Breast epithelium (tissue), 4 donors: ENCODE measurements around the gene ACAT2. TPM values are rescaled to one million over a fixed set of nuclear protein-coding genes. Genes with fewer than 3 reads are reported as not detected.

Experiments
- DNase-seq, 2 donors: peaks; one replicate each; pipeline ENCODE4 v3.0.0-alpha.2; 2019; ENCODE audit warnings: low spot score in 2 of 2
- H3K27ac ChIP-seq, 2 donors: fragments of 200-600 bp; sonication (generic) in 1 of 2; one replicate each; pipeline ENCODE4 v1.5.1; 2016 to 2019; ENCODE audit warnings: mild to moderate bottlenecking in 1 of 2
- H3K27me3 ChIP-seq, 2 donors: fragments of 200-600 bp; sonication (generic) in 1 of 2; one replicate each; pipeline versions ENCODE4 v1.5.1 to v1.6.0; 2017 to 2019; ENCODE audit warnings: control low read depth in 1 of 2, mild to moderate bottlenecking in 1 of 2
- H3K36me3 ChIP-seq: fragments of 200-600 bp; one replicate; pipeline ENCODE4 v1.5.1; 2019
- H3K4me1 ChIP-seq, 2 donors: fragments of 200-600 bp; sonication (generic); one replicate each; pipeline ENCODE4 v1.5.1; 2016 to 2019; ENCODE audit warnings: control low read depth in 1 of 2
- H3K4me3 ChIP-seq, 3 donors: fragments of 200-600 bp; sonication (generic); 1 replicate in 2 of 3; 2 replicates in 1 of 3; pipeline ENCODE4 v1.5.1; 2016 to 2019; ENCODE audit warnings: mild to moderate bottlenecking in 3 of 3, moderate library complexity in 2 of 3
- H3K9me3 ChIP-seq, 2 donors: fragments of 200-600 bp; sonication (generic) in 1 of 2; one replicate each; pipeline ENCODE4 v1.5.1; 2016 to 2019; ENCODE audit warnings: control low read depth in 1 of 2
- POLR2A ChIP-seq: fragments of 450-650 bp; IDR thresholded peaks from one replicate; pipeline ENCODE4 v1.6.1; 2016; ENCODE audit warnings: antibody characterized with exemption, mild to moderate bottlenecking, moderate library complexity
- POLR2AphosphoS5 ChIP-seq, 3 donors: sonication (generic); formaldehyde crosslinking; IDR thresholded peaks; one replicate each; pipeline ENCODE4 v1.6.1; 2017; ENCODE audit warnings: antibody characterized with exemption in 3 of 3
- intact Hi-C: fragments of 100-400 bp; cut with DNase I; formaldehyde crosslinking; loops from one replicate; pipeline ENCODE4 v1.15.1; 2023; ENCODE audit warnings: low total_unique reads
- total RNA-seq, 3 donors: library from RNA; depleted of rRNA; stranded (reverse); fragments of >200 nt; gene quantifications; one replicate each; pipeline ENCODE4 v1.1.0, GENCODE V29; 2016
- TF ChIP-seq, protein P1 (sequence below), 3 donors: fragments of 450-650 bp; IDR thresholded peaks; one replicate each; pipeline ENCODE4 v1.5.1; 2016 to 2017; ENCODE audit warnings: antibody characterized with exemption in 3 of 3, mild to moderate bottlenecking in 3 of 3, moderate library complexity in 3 of 3

ACAT2 gene
- total RNA-seq, 3 donors from 2014 or later, result 9.4 to 10.5 (median 10.1) TPM

DNA sequence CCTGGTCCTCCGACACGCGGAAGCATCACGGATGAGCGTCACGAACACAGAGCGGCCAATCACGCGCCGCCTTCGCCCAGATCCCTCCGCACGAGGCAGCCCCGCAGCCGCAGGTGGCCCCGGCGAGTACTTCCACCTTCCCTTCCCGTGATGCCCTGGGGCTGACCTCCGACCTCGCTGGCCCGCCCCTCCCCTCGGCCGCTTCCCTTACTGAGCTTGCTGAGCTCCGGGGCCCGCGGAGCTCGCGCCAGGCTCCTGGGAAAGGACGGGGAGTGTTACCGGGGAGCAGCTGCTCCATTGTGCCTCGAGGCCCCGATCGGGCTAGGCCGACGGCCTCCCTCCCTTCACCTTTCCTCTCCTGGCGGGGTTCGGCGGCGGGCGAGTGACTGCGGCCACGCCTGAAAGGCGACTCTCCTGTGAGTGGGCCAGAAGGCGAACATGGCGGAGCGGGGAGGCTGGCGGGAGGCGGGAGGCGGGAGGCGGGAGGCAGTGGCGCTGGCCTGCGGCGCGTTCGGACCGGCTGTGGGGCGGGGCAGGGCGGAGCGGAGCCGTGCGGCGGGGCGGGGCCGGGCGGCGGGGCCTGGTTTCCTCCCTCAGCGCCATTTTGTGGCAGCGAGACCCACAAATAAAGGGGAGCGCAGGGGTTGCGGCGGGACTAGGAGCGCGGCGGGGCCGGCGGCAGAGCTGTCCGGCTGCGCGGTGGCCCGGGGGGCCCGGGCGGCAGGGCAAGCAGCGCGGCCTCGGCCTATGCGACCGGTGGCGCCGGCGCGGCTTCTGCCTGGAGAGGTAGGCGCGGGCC is 34.7 kb upstream of the ACAT2 start, which contains the start of gene WTAP:
Gene WTAP (plus strand): TSS at position 589 of the 799 bp plus-strand sequence. CDS start 8,760 bp downstream, outside the sequence.
- H3K4me1 ChIP-seq, result peaks cover 0 to 4% of the 10 kb centered on the region in 2 donors
- H3K4me3 ChIP-seq, result peak within 1 kb of the TSS; percentile 88 to 96 (median 93)
- intact Hi-C loops, result loop anchor here (2.0 kb wide), 2 partner anchors 34 to 62 kb away; partner anchors contain the start of genes SOD2 and TCP1

DNA sequence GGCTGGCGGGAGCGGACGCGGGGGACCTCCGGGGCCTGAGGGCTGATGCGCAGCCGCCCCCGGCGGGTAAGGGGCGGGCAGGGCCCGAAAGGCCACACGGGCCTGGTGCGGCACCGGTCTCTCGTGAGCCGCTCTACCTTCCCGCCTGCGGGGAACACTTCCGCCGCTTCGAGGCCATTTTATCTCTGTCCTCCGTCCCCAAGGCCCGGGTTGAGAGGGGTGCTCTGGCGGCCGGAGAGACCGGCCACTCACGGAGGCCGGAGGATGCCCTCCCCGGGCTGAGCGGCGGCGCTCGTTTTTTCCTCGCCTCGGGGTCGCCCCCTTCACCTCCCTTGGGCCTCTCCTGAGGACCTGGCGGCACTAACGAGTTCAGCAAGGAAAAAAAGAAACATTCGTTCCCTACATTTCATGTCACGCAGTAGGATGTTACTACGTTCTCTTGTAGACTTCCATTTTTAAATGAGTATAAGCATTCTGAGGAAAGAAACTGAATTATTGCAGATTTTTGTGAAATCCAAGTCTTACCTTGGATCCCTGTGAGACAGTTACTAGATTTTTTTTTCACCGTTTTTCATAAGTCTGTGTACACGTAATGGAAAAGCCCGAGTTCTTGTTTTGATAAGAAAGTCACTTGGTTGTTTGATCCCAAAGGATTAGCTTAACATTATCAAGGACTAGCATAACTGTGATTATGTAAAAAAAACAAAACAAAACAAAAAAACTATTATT is 34.0 kb upstream of the ACAT2 start:
- no peaks in the 10 kb centered on the region for H3K27me3 ChIP-seq
- TF ChIP-seq POLR2A (no peak), POLR2AphosphoS5 (IDR thresholded peaks at IDR 0.05) (peak; percentile 7 to 61 (median 47))
- TF ChIP-seq, protein P1, sequence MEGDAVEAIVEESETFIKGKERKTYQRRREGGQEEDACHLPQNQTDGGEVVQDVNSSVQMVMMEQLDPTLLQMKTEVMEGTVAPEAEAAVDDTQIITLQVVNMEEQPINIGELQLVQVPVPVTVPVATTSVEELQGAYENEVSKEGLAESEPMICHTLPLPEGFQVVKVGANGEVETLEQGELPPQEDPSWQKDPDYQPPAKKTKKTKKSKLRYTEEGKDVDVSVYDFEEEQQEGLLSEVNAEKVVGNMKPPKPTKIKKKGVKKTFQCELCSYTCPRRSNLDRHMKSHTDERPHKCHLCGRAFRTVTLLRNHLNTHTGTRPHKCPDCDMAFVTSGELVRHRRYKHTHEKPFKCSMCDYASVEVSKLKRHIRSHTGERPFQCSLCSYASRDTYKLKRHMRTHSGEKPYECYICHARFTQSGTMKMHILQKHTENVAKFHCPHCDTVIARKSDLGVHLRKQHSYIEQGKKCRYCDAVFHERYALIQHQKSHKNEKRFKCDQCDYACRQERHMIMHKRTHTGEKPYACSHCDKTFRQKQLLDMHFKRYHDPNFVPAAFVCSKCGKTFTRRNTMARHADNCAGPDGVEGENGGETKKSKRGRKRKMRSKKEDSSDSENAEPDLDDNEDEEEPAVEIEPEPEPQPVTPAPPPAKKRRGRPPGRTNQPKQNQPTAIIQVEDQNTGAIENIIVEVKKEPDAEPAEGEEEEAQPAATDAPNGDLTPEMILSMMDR (IDR thresholded peaks at IDR 0.05), result peak in 1 of 3 donors; percentile 8
- peak; percentile 24 to 54 for DNase-seq
- H3K36me3 ChIP-seq, result no peaks in the 10 kb centered on the region
- H3K27ac ChIP-seq, result peak overlapping the region; percentile 100
- no peaks in the 10 kb centered on the region for H3K9me3 ChIP-seq
- peak overlapping the region; percentile 88 to 96 (median 93) for H3K4me3 ChIP-seq
- intact Hi-C loops, result loop anchor here (2.0 kb wide), 2 partner anchors 35 to 61 kb away; partner anchors contain the start of genes SOD2 and TCP1
- peaks cover 0 to 4% of the 10 kb centered on the region in 2 donors for H3K4me1 ChIP-seq

More for the DNA sequence above, 34.7 kb upstream of the ACAT2 start, which contains the start of gene WTAP:
- H3K27me3 ChIP-seq, result no peaks in the 10 kb centered on the region
- no peaks in the 10 kb centered on the region for H3K36me3 ChIP-seq
- peak within 1 kb of the TSS; percentile 100 for H3K27ac ChIP-seq
- DNase-seq, result peak; percentile 97
- no peaks in the 10 kb centered on the region for H3K9me3 ChIP-seq
- TF ChIP-seq POLR2A, result peak; percentile 59
- peak; percentile 95 to 98 (median 98) for TF ChIP-seq POLR2AphosphoS5 (IDR thresholded peaks at IDR 0.05)
- TF ChIP-seq, protein P1 (IDR thresholded peaks at IDR 0.05), result peak in 1 of 3 donors; percentile 13

DNA sequence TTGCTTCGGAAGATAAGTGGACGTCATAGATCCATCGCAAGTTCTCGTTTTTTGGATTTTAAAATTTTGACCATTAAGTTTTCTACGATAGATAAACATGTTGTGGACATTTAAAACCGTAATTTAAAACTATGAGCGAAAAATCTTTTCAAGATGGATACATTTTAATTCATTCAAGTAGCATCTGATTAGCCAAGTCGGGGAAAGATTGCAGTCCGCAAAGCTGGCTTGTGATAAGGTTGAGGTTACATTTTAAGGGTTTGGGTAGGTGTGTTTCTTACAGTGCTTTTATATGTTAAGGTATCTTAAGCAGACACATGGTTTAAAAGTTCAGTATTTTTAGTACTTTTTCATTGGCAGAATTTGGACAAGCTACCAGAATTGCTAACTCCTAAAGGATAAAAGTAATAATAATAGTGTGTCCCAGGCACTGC is 33.3 kb upstream of the ACAT2 start:
- H3K9me3 ChIP-seq, result no peaks in the 10 kb centered on the region
- intact Hi-C loops, result no loop called here
- peaks cover 0 to 4% of the 10 kb centered on the region in 2 donors for H3K4me1 ChIP-seq
- peak overlapping the region; percentile 41 to 100 for H3K27ac ChIP-seq
- no peak for DNase-seq
- peak overlapping the region; percentile 88 to 96 (median 93) for H3K4me3 ChIP-seq
- H3K27me3 ChIP-seq, result no peaks in the 10 kb centered on the region
- TF ChIP-seq POLR2AphosphoS5 (IDR thresholded peaks at IDR 0.05), result no peak
- no peak for TF ChIP-seq POLR2A
- TF ChIP-seq, protein P1 (IDR thresholded peaks at IDR 0.05), result no peak
- H3K36me3 ChIP-seq, result no peaks in the 10 kb centered on the region

DNA sequence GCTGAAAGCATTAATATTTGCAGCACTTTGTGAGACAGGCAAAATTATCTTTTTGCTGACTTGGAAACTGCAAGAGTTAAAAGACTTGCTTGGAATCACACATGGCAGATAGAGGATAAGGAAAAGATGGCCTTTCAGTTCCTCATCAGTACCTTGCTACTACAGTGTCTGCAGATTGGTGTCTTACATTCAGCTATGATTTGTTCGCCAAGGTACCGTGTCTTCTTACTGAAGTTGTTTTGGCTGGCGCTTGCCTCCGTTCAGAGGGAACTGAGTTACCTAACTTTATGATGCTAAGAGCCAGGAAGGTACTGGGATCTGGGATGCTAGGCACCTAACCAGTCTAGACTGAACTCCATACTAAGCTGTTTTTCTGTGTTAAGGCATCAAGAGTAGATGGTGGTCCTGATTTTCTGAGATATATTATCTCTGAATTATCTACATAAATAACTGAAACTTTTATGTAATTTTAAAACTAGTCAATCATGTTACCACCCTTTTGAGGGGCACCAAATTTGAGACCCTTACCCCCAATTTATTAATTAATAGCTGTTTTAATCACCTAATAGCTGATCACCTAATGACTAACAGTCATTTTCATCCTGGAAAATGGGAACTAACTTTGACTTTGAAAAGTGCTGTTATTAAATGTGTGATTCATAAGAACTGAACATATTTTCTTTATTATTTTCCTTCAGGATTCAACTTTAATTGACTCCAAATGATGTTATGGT is 32.1 kb upstream of the ACAT2 start:
- Histone ChIP-seq H3K27me3 (no peaks in the 10 kb centered on the region), H3K9me3 (no peaks in the 10 kb centered on the region), H3K36me3 (no peaks in the 10 kb centered on the region), H3K4me1 (peaks cover 0 to 4% of the 10 kb centered on the region in 2 donors), H3K4me3 (peak overlapping the region; percentile 88 to 96 (median 93)), H3K27ac (peak overlapping the region; percentile 19 to 54)
- no peak for TF ChIP-seq POLR2AphosphoS5 (IDR thresholded peaks at IDR 0.05)
- no peak for TF ChIP-seq POLR2A
- TF ChIP-seq, protein P1 (IDR thresholded peaks at IDR 0.05), result no peak
- DNase-seq, result no peak
- intact Hi-C loops, result no loop called here
